Kidney tubule cell (primary cell): ENCODE results near the gene KCTD7.
A peak's percentile ranks its signal among the peaks of the same experiment; 100 is the strongest.
"Not testable (repeated sequence)": the region's sequence is repeated elsewhere in the genome, so short reads cannot be mapped to it uniquely, and the experiment has no call there.

Experiments used
- DNase-seq: peaks from one replicate; pipeline ENCODE4 v3.0.0-alpha.2; 2018; ENCODE audit warnings: low spot score

Gene KCTD7

DNA sequence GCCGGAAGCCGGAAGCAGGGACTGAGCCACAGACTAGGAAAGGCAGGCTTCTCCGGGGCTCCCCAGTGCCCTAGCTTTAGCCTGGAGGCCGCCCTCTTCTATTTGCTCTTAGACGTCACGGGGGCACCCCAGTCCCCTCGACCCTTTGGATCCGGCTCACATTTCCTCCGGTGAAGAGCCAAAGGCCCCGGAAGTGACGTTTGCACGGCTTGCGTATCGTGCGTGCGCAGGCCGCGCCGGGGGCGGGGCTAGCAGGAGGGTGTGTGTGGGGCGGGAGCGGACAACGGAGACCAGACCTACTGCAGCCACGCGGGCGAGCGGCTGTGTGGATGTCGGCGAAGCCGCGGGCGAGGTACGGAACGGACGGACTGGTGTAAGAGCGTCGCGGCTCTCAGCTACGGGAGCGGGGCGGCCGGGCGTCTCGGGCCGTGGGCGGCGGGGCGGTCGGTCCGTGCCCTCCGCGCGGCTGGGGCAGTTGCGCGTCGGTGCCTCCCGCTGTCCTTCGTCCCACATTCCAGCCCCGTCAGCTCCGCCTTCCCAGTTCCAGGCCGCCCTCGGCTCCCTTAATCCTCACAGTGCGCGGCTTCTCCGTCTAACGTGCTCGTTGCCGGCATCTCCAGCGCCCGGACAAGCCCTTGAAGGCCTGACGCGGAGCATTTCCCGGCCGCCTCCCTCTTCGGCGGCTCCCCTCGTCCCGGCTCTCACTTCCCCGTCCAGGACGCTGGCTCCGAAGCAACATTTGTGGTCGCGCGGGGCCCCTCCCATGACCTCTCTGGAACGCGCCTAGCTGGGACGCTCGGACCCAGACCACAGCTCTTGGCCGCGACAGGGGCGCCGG lies 25.8 kb downstream of the KCTD7 start:
- peak; percentile 97 for DNase-seq

DNA sequence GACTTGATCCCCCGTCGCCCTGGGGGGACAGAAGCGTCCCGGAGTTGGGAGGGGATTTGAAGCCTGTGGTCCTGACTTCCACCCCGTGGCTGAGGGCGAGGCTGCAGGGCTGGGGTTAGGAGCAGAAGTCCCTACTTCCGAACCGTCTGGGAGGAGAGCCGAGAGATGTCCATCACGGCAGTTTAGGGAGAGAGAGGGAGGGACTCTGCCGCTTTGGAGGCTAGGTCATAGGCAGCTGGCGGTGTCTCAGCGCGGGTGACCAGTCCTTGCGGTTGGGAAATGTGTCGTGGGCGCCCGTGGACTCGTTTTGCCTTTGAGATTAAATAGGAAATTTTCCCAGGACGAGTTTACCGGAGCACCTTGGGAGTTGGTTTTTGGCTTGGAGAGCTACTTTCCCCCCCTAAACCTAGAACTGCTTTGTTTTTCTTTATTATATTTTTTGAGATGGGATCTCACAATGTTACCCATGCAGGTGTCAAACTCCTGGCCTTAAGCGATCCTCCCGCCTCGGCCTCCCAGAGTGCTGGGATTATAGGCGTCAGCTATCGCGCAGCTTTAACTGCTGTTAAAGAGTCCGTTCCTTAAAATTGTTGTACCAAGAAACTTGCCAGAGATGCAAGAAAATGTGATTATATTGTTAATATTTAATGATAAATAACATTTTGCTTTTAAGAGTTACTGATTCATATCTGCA lies 26.6 kb downstream of the KCTD7 start:
- DNase-seq: peak; percentile 68

DNA sequence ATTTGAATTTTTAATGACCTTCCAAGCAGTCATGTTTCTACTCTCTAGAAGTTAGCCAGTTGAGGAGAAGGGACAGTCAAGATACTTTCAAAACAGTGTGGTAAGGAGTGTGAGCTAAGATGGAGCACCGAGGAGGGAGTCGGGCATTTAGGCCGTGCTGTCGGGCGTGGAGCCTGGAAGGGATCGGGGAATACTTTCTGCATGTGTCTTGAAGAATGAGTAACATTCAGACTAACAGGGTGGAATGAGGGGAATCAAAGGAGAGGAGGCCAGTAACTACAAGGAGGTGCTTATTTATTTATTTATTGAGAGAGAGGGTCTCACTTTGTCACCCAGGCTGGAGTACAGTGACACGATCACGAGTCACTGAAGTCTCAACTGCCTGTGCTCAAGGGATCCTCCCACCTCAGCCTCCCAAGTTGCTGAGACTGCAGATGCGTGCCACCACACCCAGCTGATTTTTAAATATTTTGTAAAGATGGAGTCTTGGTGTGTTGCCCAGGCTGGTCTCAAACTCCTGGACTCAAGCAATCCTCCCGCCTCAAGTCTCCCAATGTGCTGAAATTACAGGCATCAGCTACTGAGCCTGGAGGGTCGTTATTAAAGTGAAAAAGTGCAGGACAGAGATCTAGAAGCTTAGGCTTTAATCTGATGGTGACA lies 27.3 kb downstream of the KCTD7 start:
- DNase-seq: peak; percentile 74

DNA sequence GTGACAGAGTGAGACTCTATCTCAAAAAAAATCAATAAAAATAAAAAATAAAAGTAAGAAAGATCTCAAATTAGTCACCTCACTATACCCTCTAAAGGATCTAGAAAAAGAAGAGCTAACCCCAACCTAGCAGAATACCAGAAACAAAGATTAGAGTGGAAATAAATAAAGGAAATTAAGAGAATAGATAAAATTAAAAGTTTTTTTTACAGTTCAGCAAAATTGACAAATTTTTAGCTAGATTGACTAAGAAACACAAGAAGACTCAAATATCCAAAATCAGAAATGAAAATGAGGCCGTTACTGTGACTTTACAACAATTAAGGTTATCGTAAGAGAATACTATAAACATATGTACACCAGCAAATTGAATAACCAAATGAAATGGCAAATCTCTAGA lies 29.1 kb downstream of the KCTD7 start:
- DNase-seq: no peak

DNA sequence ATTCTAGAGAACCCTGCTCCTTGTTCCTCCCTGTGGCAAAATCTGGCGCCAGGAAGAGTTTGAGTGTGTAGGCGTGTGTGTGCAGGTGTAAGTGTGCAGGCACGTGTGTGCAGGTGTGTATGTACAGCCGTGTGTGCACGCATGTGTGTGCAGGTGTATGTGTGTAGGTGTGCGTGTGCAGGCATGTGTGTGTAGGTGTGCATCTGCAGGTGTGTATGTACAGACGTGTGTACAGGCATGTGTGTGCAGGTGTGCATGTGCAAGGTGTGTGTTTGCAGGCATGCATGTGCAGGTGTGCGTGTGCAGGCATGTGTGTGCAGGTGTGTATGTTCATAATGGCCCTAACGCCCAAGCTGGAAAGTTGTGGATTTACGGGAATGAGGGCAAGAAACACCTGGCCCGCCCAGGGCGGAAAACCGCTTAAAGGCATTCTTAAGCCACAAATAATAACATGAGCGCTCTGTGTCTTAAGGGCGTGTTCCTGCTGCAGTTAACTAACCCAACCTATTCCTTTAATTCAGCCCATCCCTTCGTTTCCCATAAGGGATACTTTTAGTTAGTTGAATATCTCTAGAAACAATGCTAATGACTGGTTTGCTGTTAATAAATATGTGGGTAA lies 34.1 kb downstream of the KCTD7 start:
- no peak for DNase-seq

DNA sequence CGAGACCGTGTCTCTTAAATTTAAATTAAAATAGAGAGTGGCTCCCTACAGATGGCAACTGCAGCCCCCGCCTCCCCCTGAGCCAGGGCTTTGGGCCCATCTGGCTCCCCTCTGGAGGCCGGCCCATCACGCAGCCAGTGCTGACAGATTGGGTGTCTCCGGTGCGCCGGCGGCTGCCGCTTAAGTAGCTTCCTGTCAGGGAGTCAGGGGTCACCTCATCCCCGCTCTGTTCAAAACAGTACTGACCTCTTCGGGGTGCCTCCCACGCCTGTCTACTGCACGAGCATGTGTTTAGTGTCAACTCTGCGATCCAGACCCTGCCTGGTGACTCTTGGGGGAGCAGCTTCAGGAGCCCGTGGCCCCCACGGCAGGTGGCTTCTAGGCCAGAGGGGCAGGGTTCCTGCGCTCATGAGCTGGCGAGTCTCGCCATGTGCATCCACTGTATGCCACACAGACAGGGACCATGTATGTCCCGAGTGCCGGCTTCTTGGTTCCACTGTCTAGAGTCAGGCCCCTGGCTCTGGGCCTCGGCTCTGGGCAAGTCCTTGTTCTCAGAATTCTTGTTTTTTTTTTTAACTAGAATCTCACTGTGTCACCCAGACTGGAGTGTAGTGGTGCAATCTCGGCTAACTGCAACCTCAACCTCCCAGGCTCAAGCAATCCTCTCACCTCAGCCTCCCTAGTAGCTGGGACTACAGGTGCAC lies 36.1 kb downstream of the KCTD7 start:
- DNase-seq: no peak

DNA sequence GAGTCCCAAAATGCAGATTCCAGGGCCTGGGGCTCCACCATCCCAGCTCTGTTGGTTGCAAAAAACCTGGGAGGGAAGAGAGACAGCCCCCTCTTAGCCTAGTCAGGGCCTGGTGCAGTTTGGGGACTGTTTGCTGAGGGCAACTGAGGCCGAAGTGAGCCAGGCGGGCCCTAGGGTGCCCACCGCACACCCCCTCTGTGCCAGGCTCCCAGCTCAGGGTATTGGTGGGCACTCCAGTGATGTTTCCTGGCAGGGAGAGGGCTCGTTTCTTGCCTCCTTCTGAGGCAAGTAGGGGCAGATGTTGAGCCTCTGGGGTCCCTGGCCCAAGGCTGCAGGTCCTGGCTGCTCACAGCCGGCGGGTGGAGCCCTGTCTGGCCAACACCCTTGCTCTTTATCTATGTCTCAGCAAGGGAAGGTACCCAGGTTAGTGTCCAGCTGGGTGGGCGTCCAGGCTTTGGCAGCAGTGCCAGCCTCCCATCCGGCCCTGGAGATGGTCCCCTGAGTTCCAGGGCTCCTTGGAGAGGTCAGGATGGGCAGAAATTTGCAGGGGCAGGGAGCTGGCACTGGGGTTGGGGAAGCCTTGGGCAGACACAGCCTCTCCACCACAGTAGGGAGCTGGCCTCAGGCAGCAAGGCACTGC lies 37.8 kb downstream of the KCTD7 start:
- no peak for DNase-seq

DNA sequence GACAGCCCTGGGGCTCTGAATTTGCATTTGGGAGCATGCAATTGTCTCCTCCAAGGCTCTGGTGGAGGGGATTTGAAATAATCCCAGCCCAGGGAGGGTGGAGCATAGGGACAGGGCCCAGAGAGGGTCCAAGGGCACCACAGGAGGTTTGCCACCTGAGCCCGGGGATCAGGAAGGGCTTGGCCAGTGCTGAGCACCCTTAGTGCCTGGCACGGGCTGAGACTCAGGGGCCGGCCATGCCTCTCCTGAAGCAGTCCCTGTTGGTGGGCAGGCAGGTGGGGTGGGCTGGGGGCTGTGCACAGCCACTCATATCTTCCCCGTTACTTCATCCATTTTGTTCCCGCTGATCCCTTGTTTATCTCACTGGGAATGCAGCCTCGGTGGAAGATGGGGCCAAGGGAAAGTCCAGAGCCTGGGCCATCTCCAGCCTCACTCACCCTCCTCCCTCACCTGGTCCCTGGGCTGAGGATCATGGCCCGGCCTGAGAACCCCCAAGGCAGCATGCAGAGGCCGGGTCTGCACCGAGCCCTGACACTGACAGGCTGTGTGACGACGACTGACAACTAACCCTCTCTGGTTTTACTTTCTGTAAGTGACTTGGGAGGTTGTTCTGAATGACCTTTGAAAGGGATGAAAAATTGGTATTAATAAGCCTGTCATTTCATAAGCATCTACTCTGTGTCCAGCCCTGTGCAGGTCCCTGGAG lies 38.5 kb downstream of the KCTD7 start:
- DNase-seq: no peak

DNA sequence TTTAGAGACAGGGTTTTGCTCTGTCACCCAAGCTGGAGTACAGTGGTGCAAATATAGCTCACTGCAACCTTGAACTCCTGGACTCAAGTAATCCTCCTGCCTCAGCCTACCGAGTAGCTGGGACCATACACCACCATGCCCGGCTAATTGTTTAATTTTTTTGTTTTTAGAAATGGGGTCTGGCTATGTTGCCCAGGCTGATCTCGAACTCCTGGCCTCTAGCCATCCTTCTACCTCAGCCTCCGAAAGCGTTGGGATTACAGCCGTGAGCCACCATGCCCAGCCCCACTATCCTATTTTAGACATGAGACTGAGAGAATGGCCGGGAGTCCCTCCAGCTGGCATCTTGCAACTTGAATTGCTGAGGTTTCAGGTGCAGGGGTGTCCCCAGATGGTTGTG lies 39.4 kb downstream of the KCTD7 start:
- no peak for DNase-seq

DNA sequence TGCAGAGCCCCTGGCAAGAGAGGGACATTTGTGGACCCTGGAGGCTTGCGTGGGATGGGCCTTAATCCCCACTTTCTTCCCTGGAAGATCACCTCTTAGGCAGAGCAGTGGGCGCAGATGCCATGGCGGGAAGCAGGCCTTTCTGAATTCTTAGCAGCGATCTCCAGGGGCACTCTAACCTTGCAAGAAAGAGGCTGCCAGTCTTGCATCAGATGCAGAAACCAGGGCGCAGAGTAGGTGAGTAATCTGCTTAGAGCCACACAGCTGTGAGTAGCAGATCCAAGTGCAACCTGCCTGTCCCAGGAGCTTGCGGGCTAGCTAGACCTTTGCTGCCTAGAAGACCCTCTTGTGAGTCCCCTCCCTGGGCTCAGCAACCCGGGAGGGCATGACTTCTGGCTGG lies 40.0 kb downstream of the KCTD7 start:
- DNase-seq: no peak

DNA sequence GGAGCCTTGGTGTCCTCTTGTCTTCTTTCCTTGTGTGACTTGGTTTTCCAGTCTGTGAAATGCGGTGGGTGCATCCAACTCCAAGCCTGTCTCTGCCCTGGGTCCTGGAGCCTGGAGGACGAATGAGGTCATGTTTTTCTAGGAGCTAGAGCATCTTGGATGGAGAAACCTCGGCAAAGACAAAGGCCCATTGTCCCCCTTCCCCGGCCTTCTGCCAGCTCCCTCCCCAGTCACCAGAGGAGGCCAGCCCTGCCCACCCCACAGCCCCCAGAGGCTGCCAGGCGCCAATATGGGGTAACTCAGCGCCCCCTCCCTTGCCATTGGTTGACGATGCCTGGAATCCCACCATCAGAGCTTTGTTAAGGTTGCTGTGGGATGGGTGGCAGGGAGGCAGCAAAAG lies 40.4 kb downstream of the KCTD7 start:
- DNase-seq: no peak

DNA sequence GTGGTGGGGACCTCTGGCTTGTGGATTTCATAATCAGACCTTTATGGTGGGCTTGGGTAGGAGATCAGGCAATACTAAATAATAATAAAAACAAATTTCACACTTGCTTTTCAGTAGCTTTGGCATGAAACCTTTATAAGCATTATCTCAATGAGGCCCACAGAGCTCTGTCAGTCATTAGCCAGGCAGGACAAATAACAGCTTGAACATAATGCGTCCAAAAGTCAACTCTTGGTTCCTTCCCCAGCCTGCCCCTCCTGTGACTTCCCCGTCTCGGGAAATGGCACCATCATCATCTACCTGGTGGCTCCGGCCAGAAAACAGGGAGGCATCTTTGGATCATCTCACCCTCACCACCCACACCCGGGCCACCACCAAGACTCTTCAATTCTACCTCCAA lies 40.8 kb downstream of the KCTD7 start:
- no peak for DNase-seq

DNA sequence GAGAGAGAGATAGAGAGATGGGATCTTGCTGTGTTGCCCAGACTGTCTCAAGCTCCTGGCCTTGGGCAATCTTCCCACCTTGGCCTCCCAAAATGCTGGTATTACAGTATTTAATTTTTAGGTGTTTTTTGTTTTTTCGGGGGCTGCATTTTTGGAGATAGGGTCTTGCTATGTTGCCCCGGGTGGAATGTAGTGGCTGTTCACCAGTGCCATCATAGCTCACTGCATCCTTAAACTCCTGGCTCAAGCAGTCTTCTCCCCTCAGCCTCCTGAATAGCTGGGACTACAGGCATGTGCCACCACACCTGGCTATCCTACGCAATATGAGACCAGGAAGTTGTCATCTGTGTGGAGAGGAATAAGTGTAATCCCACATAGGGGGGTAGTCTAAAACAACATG lies 42.4 kb downstream of the KCTD7 start:
- DNase-seq: no peak

DNA sequence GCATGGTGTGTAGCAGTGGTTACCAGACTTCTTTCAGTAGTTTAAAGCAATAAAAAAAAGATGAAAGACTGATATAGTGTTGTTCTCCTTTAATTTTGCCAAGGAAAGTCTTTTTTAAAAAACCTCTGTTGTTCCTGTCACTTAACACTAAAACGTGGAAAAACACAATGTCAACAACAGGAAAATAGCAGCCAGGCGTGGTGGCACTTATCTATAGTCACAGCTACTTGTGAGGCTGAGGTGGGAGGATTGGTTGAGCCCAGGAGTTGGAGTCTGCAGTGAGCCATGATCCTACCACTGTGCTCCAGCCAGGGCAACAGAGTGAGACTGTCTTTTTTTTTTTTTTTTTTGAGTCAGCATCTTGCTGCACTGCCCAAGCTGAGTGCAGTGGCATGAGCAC lies 42.8 kb downstream of the KCTD7 start:
- DNase-seq: not testable (repeated sequence)

DNA sequence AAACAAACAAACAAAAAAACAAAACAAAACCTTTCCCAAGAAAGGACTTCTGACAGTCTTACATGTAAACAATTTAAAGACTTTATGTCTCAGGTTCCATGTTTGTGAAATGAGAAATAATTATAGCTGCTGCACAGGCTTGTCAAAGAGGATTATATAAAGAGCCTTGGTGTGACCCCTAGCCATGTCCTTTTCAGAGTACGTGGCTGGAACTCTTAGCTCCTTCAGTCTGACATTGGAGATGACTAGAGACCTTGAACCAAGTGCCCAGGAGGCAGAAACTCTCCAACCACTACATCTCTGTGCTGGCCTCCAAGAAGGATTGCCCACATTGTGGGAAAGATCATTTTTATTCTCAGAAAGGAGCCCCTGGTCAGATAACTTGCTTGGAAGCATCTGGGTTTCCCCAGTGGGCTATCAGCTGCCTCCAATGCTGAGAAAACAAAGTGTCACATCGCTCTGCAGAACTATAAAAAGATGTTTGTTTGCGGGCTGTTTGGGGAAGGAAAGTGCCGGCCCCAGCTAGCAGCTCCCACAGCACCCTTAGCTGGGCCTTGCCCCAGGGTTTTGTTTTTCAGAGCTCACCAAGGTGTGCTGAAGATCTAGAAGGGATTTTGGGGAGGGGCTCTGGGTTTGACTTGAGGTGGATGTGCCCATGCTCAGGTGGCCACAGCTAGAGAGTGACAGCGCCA lies 43.9 kb downstream of the KCTD7 start:
- not testable (repeated sequence) for DNase-seq

DNA sequence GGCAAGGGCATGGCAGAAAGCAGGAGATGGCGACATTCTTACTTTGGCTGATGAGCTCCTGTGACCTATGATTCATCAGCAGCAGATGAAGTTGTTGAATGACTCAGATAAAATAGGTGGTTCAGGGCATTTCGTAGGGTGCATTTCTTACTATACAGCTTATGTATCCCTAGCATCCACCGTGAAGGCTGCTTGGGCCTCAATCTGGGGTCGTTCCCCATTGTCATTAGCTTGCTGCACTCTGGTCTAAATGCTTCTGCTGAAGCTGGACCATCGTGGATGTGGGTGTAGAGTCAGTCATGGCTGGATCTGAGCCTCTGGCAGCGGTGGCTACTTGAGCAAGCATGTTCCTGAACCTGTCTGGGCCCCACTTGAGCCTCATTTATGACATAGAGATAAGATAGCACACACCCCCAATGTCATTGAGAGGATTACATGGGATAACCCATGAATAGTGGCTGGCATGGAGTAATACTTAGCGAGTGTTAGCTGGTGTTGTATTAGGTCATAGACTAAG lies 44.5 kb downstream of the KCTD7 start:
- DNase-seq: peak; percentile 44

DNA sequence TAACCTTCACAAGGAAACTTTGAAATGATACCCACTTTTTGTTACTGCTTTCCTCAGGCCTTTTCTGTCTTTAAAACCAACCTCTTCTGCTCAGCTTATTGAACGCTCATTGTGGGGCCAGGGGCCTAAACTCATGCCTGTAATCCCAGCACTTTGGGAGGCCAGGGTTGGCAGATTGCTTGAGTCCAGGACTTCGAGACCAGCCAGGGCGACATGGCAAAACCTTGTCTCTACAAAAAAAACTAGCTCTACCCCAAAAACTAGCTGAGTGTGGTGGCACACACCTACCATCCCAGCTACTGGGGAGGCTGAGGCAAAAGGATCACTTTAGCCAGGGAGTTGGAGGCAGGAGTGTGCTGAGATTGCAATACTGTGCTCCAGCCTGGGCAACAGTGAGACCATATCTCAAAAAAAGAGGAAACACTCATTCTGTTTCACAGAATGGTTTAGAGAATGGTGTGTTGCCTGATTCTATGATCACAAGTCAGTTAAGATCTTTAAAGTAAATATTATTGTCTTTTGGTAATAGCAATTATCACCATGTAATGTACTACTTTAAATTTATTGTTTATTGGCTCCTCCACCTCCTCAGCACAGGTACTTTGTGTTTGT lies 51.1 kb downstream of the KCTD7 start:
- DNase-seq: no peak

DNA sequence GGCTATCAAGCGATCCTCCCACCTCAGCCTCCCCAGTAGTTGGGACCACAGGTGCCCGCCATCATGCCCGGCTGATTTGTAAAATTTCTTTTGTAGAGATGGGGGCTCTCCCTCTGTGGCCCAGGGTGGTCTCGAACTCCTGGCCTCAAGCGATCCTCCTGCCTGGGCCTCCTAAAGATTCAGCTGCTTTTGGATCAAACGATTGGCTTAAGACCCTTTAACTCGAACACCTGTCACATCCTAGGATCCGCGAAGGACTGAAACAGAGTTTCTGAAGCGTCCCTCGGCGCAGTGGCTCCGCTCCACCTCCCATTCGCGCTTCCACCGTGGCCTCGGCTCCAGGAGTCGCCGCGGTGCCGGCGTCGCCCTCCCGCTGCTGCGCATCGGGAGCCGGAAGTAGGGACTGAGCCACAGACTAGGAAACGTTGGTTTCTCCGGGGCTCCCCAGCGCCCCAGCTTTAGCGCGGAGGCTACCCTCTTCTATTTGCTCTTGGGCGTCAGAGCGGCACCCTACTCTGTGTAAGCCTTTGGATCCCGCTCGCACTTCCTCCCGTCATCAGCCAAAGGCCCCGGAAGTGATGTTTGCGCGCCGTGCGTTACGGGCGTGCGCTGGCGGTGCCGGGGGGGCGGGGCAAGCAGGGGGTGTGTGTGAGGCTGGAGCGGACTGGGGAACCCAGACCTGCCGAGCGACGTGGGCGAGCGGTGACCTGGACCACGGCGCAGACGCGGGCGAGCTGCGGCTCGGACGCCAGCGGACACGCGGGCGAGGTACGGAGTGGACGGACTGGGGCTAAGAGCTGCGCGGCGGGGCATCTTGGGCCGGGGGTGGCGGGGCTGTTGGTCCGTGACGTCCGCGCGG lies 53.0 kb downstream of the KCTD7 start:
- peak; percentile 93 for DNase-seq
